ENCODE results near the gene RTTN. TPM values are rescaled to one million over a fixed set of nuclear protein-coding genes. Genes with fewer than 3 reads are reported as not detected.

RTTN gene
- 19.9 and 21.9 TPM in 2 replicates for total RNA-seq (2012; rRNA removed)
- polyA plus RNA-seq (2012; rRNA removed): 4.8 and 5.8 TPM in 2 replicates
- polyA plus RNA-seq (2012; cell fraction: cytosol; rRNA removed): 1.1 and 1.9 TPM in 2 replicates
- polyA plus RNA-seq (2012; cell fraction: nucleus; rRNA removed; ENCODE audit: low replicate concordance): 2.9 and 18.0 TPM in 2 replicates
- percentile 59 among the genes with signal in this experiment for Bru-seq, nascent RNA
- percentile 45 among the genes with signal in this experiment for BruChase-seq, experiment 1, labeled RNA remaining after a 6-hour chase
- BruChase-seq, experiment 2, labeled RNA remaining after a 2-hour chase: percentile 51 among the genes with signal in this experiment
- long read RNA-seq, partial matches to known transcripts: 1 of 1 reads
- long read RNA-seq, other reads (novel, unspliced or antisense): 0 of 1 reads

- H2BK120ac ChIP-seq (ENCODE audit: low read depth, low read length): peak within 1 kb of the TSS; percentile 99
- H2BK20ac ChIP-seq (ENCODE audit: low read depth, low read length): peak within 1 kb of the TSS; percentile 92
- H3K36me3 ChIP-seq (ENCODE audit: control insufficient read depth, insufficient read depth, low read length): no peaks in the 10 kb centered on the region
- H2AFZ ChIP-seq (replicated peaks; ENCODE audit: low read length, poor library complexity): peak within 1 kb of the TSS; percentile 98
- H3K27ac ChIP-seq (ENCODE audit: insufficient read depth, low read length): peak within 1 kb of the TSS; percentile 98
- ATAC-seq (ENCODE audit: low read depth) (peak; percentile 99), DNase-seq (peak; percentile 94)
- H3K9ac ChIP-seq (ENCODE audit: low read depth, low read length): peak within 1 kb of the TSS; percentile 94
- peaks cover 11 to 21% of the 10 kb centered on the region in 2 experiments for H3K79me1 ChIP-seq (ENCODE audit: low read depth in 1 of 2, low read length in 2 of 2)
- dilution Hi-C loops (cut with HindIII; ENCODE audit: low sequenced_read_pairs, unreplicated experiment): no loop called here
- peak within 1 kb of the TSS; percentile 98 for H4K91ac ChIP-seq (ENCODE audit: insufficient read depth, low read depth, low read length)
- H2AK5ac ChIP-seq (ENCODE audit: low read depth, low read length): no peak within 1 kb of the TSS
- peak within 1 kb of the TSS; percentile 97 for H2BK5ac ChIP-seq (ENCODE audit: low read depth, low read length, poor library complexity, severe bottlenecking)
- H3K56ac ChIP-seq (ENCODE audit: extremely low read depth, insufficient read depth, low read length): peak within 1 kb of the TSS; percentile 97
- no peaks in the 10 kb centered on the region for H3K4me1 ChIP-seq (ENCODE audit: control insufficient read depth, insufficient read depth, low read length)
- H3K23ac ChIP-seq (ENCODE audit: low read depth, low read length): peak within 1 kb of the TSS; percentile 83
- no peaks in the 10 kb centered on the region for H3K9me3 ChIP-seq (ENCODE audit: control insufficient read depth, insufficient read depth, low read length)
- peak within 1 kb of the TSS; percentile 92 for H3K18ac ChIP-seq (ENCODE audit: low read depth, low read length)
- H3K27me3 ChIP-seq (ENCODE audit: control insufficient read depth, insufficient read depth, low read length): no peaks in the 10 kb centered on the region
- peak within 1 kb of the TSS; percentile 93 for H3K14ac ChIP-seq (replicated peaks; ENCODE audit: low read depth, low read length)
- H3K4ac ChIP-seq (ENCODE audit: low read depth, low read length): peak within 1 kb of the TSS; percentile 97
- H4K8ac ChIP-seq (ENCODE audit: low read depth in 2 of 2, low read length in 2 of 2): peak within 1 kb of the TSS; percentile 88 to 96
- H2BK15ac ChIP-seq (ENCODE audit: low read depth, low read length): peak within 1 kb of the TSS; percentile 92; the same call in 2 of the 3 replicates
- peak within 1 kb of the TSS; percentile 91 for H3K4me3 ChIP-seq (ENCODE audit: insufficient read depth, low read depth, low read length)
- no TSS peak for BruUV-seq (replicated peaks)
- in situ Hi-C loops (cut with MboI; ENCODE audit: low sequenced_read_pairs): loop anchor here (5.0 kb wide), 1 partner anchor 87 kb away; no protein-coding TSS in a partner anchor
- H3K4me2 ChIP-seq (ENCODE audit: low read depth, low read length): peak within 1 kb of the TSS; percentile 99
- H4K20me1 ChIP-seq (ENCODE audit: insufficient read depth, low read length): no peaks in the 10 kb centered on the region
- H3K9me1 ChIP-seq (ENCODE audit: insufficient read depth, low read length): no peaks in the 10 kb centered on the region
- H2AK9ac ChIP-seq (replicated peaks; ENCODE audit: low read depth, low read length, poor library complexity): peak within 1 kb of the TSS; percentile 92
- POLR2A ChIA-PET (ENCODE audit: unreplicated experiment): no interaction called here
- peak; percentile 85 for TF ChIP-seq MAZ (IDR thresholded peaks at IDR 0.05; ENCODE audit: borderline replicate concordance, low read depth, low read length)
- TF ChIP-seq NFE2L2 (IDR thresholded peaks at IDR 0.05; ENCODE audit: low read depth, low read length): no peak
- TF ChIP-seq USF2 (IDR thresholded peaks at IDR 0.05; ENCODE audit: low read depth, low read length): no peak
- no peak for TF ChIP-seq POLR2A (IDR thresholded peaks at IDR 0.05; ENCODE audit: low read depth, low read length)
- peak; percentile 18 for TF ChIP-seq RAD21 (IDR thresholded peaks at IDR 0.05; ENCODE audit: low read length)
- TF ChIP-seq ELK1 (IDR thresholded peaks at IDR 0.05; ENCODE audit: borderline replicate concordance, low read depth, low read length): no peak
- TF ChIP-seq RCOR1 (IDR thresholded peaks at IDR 0.05; ENCODE audit: insufficient replicate concordance, low read length): no peak
- TF ChIP-seq SMC3 (IDR thresholded peaks at IDR 0.05; ENCODE audit: low read depth, low read length): peak; percentile 20; the same call in 1 of the 2 replicates
- TF ChIP-seq MXI1 (IDR thresholded peaks at IDR 0.05; ENCODE audit: borderline replicate concordance, low read depth, low read length): peak; percentile 84
- TF ChIP-seq RFX5 (IDR thresholded peaks at IDR 0.05; ENCODE audit: low read depth, low read length): no peak
- TF ChIP-seq CEBPB (IDR thresholded peaks at IDR 0.05; ENCODE audit: low read depth, low read length): no peak
- no peak for TF ChIP-seq CHD1 (IDR thresholded peaks at IDR 0.05; ENCODE audit: low read depth, low read length)
- no peak for TF ChIP-seq MAFK (IDR thresholded peaks at IDR 0.05; ENCODE audit: low read depth, low read length)
- intact Hi-C loops (cut with micrococcal nuclease): loop anchor here (1.0 to 2.0 kb wide), 3 partner anchors 83 to 245 kb away; partner anchors contain the start of gene SOCS6
- CTCF ChIA-PET: interaction anchor here (0.7 to 1.3 kb wide), 3 partner anchors 228 to 1403 kb away, joined by 3 to 6 read pairs (median 3); no protein-coding TSS in a partner anchor
- WGBS, 2 experiments (ENCODE audit: extremely low coverage in 2 of 2, insufficient read length in 1 of 2): 0% methylated on average over 42 of the region's 78 CpGs; no CpG with 5 or more reads in 1 of the 2 experiments
- peak within 1 kb of the TSS; percentile 97 for H4K5ac ChIP-seq (ENCODE audit: low read depth, low read length)
Observed at GRCh38 chr18:70205421-70206397, at the start of gene RTTN. Gene RTTN (minus strand): TSS chr18:70205687. CDS start chr18:70205658, 29 bp downstream.
